GM19467 (cell line): Measurements from ENCODE around the gene STK10.

Experiments used
- ATAC-seq: cut with Tn5 transposase; IDR thresholded peaks from one replicate; pipeline ENCODE4 v1.9.1; 2021; ENCODE audit warnings: mild to moderate bottlenecking, moderate library complexity; ENCODE audit not compliant: unreplicated experiment

Gene STK10

GRCh38 chr5:172144931-172145869, 42.8 kb downstream of the STK10 start:
- ATAC-seq: no peak

GRCh38 chr5:172144291-172144815, 43.7 kb downstream of the STK10 start:
- ATAC-seq: peak; percentile 63

- no peak for ATAC-seq
These were observed 44.1 kb downstream of the STK10 start for GRCh38 chr5:172143875-172144274.

DNA sequence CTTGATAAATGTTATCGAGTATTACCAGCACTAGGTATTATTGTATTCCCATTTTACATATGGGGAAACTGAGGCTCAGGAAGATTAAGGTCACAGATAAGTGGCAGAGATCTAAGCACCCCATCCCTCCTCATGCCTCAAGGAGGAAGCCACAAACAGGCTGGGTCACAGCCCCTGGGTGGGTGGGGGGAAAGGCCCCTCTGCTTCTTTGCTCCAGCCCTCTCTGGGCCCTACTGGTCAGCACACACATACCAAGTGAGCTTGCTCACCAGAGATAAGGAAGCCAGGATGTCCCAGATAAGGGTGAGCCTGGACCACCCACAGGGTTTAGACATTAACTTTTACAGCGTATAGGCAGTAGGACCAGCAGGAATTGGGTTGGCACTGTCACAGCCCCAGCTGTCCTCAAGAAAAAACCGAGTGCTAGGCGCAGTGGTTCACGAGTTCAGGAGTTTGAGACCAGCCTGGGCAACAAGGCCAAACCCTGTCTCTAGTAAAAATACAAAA, 45.3 kb downstream of the STK10 start:
- ATAC-seq: no peak

DNA sequence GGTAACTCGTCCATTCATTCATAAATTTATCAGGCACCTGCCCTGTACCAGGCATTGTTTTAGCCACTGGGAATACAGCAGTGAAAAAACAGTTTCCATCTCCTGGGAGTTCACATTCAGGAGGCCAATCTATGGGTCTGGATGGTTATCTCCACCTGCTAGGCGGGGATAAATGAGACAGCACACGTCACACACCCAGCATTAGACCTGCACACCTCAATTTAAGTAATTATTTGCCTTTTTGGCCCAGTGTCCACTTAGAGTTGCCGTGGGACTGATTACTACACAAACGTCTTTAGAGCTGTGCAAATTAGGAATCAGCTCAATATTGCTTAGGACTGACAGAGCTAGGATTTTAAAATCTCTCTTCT, 46.1 kb downstream of the STK10 start:
- ATAC-seq: no peak

DNA sequence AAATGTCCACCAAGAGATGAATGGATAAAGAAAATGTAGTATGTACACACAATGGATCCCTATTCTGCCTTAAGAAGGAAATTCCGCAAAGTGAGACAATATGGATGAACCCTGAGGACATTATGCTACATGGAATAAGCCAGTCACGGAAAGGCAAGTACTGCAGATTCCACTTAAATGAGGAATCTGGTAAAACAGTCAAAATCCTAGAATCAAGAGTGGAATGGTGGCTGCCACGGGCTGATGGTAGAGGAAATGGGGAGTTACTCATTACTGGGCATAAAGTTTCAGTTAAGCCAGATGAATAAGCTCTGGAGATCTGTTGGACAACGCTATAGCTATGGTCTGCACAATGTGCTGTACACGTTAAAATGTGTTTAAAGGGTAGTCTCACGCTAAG, 47.2 kb downstream of the STK10 start:
- no peak for ATAC-seq

DNA sequence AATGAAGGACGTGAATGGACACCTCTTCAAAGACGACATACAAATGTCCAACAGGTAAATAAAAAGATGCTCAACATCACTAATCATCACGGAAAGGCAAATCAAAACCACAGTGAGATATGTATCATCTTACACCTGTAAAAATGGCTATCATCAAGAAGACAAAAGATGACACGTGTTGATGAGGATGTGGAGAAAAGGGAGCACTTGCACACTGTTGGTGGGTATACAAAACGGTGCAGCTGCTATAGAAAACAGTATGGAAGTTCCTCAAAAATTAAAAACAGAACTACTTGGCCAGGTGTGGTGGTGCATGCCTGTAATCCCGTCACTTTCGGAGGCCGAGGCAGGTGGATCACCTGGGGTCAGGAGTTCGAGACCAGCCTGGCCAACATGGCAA, 47.9 kb downstream of the STK10 start:
- no peak for ATAC-seq

DNA sequence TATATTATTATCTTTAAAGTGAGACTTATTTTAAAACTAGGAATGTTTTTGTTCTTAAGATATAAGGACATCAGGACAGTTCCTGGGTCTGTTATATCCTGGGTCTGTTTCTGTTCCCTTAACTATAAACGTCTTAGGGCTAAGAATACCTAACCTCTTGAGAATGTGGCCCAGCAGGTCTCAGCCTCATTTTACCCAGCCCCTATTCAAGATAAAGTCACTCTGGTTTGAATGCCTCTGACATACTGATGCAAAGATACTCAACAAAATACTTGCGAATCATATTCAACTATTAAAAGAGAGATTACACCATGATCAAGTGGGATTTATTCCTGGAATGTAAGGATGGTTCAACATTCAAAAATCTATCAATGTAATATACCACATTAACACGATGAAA, 51.0 kb downstream of the STK10 start:
- ATAC-seq: no peak

DNA sequence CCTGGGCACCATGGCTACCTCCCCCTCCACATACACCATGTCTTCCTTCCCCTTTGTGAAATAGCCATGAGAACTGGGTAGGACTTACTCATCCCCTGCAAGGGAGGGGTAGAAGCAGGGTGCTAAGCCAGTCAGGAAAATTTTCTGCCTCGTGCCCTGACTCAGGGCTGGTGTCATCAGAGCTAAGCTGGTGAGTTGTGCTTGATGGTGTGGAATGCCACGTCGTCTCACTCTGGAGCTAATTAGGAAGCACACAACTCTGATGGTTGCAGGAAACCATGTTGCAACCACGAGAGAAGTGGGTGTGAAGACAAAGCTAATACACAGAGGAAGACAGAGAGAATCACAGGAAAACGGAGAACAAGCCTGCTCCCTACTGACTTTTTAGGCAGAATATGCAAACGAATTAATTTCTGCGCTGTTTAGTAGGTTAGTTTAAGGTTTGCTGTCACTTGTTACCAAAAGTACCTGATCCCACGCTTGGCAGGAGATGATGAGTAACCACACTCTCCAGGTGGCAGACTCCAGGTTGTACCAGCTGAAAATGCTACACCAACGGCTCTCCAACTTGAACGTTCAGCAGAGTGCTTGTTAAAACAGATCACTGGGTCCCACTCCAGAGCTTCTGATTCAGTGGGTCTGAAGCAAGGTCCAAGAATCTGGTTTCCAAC, 54.5 kb downstream of the STK10 start:
- ATAC-seq: no peak

DNA sequence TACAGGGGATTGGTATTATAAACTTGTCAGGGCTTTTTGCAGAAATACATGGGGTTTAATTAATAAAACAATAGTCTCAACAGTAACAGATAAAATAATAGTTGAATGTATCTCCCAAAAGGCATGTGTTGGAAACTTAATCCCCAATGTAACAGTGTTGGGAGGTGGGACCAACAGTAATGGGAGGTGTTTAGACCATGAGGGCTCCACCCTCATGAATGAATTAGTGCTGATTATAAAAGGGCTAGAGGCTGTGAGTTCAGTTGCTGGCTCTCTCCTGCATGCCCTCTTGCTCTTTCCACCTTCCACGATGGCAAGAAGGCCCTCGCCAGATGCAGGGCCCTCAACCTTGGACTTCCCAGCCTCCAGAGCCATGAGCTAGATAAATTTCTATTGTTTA, 56.3 kb downstream of the STK10 start:
- no peak for ATAC-seq

DNA sequence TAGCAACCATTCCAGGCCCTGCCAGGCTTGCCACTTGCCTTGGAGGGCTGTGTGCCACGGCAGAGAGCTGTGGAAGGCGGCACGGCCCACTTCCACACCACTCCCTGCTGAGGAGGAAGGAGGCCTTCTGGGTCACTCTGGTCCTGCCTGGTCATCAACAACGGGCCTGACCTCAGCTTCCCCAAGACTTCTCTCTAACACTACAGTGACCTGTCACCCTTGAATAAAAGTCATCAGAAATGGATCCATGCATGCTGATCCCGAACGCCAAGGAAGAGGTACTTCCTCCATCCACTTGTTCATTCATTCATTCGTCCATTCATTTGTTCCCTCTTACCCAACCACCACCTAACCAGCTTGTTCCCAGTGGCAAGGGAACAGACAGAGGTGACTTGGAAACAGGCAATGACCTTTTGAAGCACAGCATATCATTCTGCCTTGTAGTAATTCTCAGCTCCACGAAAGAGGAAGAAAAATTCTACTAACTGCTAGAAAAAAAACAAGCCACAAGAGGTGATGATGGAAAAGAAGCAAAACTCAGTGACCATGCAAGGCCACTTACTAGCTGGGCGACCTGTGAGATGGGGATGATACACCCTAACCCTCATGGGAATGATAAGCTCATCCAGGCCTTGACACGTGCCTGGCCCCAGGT, 58.6 kb downstream of the STK10 start:
- no peak for ATAC-seq

GRCh38 chr5:172127581-172127980, 60.4 kb downstream of the STK10 start:
- no peak for ATAC-seq

GRCh38 chr5:172123269-172123692, 64.7 kb downstream of the STK10 start:
- ATAC-seq: no peak

DNA sequence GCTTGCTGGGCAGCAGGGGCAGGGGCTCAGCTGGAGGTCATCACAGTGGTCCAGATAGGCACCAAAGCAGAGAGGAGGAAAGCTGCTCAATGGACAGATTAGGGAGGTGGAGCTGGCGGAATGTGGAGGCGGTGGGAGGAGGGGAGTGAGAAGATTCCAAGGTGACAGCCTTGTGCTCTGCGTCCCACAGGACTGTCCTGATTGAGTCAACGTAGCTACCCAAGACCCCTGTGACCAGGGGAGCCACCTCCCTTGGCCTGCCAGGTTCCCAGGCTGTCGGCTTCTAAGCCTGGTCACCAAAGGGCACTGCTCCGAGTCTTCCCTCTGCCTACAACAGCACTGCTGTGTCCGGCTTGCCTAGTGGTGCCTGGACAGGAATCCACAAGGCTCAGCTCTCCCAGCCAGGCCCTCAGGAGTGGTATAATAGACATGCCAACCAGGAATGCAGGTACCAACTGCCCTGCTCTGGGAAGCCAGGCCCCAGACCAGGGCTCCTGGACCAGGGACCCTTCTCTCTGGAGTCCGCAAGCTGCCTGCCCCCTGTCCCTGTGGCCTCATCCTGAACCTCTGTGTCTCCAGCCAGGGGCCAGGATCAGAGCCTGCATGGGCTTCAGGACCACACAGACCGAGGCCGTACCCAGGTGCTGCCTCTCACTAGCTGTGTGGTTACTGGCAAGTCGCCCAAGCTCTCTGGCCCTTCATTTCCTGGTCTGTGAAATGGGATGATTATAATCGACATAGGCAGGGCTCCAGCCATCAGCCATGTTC, 67.9 kb downstream of the STK10 start:
- ATAC-seq: no peak

GRCh38 chr5:172118891-172119290, 69.1 kb downstream of the STK10 start:
- ATAC-seq: no peak

DNA sequence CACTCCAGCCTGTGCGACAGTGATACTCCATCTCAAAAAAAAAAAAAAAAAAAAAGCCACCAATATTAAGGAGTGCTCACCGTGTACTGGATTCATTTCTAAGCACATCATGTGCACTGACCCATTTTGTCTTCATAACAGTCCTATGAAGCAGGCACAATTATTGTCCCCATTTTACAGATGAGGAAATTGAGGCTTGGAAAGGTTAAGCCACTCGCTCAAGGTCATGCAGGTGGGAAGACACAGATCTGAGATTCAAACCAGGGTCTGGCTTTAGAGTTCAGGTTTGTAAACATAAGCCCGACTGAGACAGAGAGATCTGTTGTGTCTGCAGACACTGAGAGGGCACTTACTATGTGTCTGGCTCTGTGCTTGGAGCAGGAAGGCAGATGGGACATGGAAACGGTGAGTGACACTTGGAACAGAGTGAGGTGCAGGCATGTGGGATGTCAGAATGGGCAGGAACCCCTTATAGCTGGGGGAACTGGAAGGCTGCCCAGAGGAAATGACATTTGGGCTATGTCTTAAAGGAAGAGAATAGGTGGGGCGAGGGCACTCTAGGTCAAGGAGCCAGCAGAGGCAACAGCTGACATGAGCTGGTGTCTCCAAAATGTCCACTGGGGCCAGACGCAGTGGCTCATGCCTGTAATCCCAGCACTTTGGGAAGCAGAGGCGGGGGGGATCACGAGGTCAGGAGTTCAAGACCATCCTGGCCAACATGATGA, 69.9 kb downstream of the STK10 start:
- ATAC-seq: no peak

- no peak for ATAC-seq
These were observed 72.5 kb downstream of the STK10 start for GRCh38 chr5:172115541-172115982.

DNA sequence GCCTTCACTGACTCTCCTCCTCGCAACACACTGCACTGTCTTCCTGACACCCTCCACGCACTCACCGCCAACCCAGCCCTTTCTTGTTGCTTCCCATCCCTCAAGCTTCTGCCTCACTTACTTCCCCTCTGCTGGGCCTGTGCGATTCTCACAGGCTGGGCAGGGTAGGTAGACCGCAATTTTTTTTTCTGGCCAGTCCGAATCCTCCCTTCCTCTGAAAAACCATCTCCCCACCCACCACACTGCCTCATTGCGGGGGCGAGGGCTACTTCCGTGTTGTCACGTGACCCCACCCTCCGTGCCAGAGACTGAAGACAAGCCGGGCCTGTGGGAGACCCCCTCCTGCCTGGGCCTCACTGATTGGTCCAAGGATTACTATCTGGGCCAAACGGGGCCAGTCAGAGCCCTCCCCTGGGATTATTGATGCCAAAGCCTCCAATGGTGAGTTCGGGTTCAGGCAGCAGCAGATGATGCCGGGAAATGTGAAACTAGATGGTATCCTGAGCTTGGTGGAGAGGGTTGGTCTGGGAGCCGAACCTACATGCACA, 73.1 kb downstream of the STK10 start:
- peak; percentile 53 for ATAC-seq

DNA sequence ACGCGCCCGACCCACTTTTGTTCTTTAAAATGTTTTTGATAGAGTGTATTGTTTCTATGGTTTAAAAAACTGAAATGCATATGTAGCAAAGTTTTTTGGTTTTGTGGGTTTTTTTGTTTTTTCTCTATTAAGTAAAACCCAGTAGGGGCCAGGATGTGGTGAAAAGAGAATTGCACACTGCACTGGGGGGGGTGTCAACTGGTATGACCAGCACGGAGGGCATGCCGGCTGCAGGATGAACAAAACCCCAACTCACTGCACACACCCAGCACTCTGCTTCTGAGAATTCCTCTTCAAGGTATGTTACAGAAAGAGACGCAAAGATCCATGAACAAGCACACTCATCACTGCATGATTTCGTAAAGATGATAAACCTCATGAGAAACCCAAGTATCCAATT, 75.0 kb downstream of the STK10 start:
- no peak for ATAC-seq

DNA sequence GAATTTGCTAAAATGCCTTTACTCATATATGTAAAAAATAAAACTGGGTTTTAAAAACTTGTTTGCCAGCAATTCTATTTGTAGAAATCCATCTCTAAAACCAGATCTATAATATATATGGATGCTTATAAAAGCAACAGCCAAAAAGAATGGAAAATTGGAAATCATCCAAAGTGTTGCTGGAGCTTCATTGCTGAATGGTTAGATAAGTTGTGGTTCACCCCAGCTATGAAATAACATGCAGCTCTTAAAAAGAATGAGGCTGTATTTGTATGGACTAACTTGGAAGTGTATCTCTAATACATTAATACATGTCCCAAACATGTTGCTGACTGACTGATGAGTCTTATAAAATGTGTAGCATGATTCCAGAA, 76.2 kb downstream of the STK10 start:
- ATAC-seq: no peak
